ENCODE data around the gene PKN1. TPM values are rescaled to one million over a fixed set of nuclear protein-coding genes. Genes with fewer than 3 reads are reported as not detected.
A peak's percentile ranks its signal among the peaks of the same experiment; 100 is the strongest.

The PKN1 gene
- total and polyA plus RNA-seq, 9 of the 15 experiments (the other 6 are each of a cell fraction or from before 2014, with no cell fraction given): 0.30 to 228 (median 77.5) TPM

- H4K20me1 ChIP-seq (replicated peaks; ENCODE audit: control insufficient read depth, insufficient read depth, low read length): no peaks in the 10 kb centered on the region
- no peak overlapping the region for H3K4me2 ChIP-seq (ENCODE audit: insufficient read depth, low read length)
- H3K9me1 ChIP-seq (ENCODE audit: control insufficient read depth, insufficient read depth, low read length): no peaks in the 10 kb centered on the region
- POLR2A ChIA-PET: no interaction called here
- no TSS peak for BruUV-seq (replicated peaks)
- 88% methylated on average over 19 of the region's 53 CpGs for WGBS (ENCODE audit: insufficient coverage, low coverage, missing lambda C conversion rate)
- FAIRE-seq: no peak
- in situ Hi-C loops (cut with MboI) (no loop called here), intact Hi-C loops (cut with micrococcal nuclease) (no loop called here)
- H3K4me1 ChIP-seq (replicated peaks in 1 of 2; ENCODE audit: control insufficient read depth in 2 of 2, insufficient read depth in 2 of 2, low read length in 2 of 2): peaks cover 12 to 74% of the 10 kb centered on the region in 2 experiments
- ATAC-seq: no peak
- H3K9ac ChIP-seq (ENCODE audit: insufficient read depth in 1 of 2, low read depth in 2 of 2, low read length in 2 of 2): no peak overlapping the region
- no peak for TF ChIP-seq TRIM24 (IDR thresholded peaks at IDR 0.05)
- TF ChIP-seq ZBTB33 (CRISPR knock-in tag; IDR thresholded peaks at IDR 0.05): peak; percentile 31; the same call in 1 of the 2 replicates
- no peak for TF ChIP-seq KLF1 (tag; IDR thresholded peaks at IDR 0.05)
- TF ChIP-seq ZSCAN32 (CRISPR knock-in tag; IDR thresholded peaks at IDR 0.05): no peak
- TF ChIP-seq SIN3A (IDR thresholded peaks at IDR 0.05; ENCODE audit: borderline replicate concordance in 2 of 2, control insufficient read depth in 1 of 2, low read depth in 2 of 2, low read length in 2 of 2): no peak
- TF ChIP-seq JUN (IDR thresholded peaks at IDR 0.05; ENCODE audit: borderline replicate concordance, low read depth, low read length): no peak
- TF ChIP-seq JUN (CRISPR knock-in tag; IDR thresholded peaks at IDR 0.05; ENCODE audit: borderline replicate concordance): no peak
- peak; percentile 3; the same call in 1 of the 2 replicates for TF ChIP-seq HNRNPL (IDR thresholded peaks at IDR 0.05; ENCODE audit: low read depth, low read length)
- no peak for TF ChIP-seq SNIP1 (IDR thresholded peaks at IDR 0.05; ENCODE audit: low read depth)
- no peak for TF ChIP-seq ZSCAN29 (IDR thresholded peaks at IDR 0.05)
- TF ChIP-seq RBM34 (IDR thresholded peaks at IDR 0.05; ENCODE audit: borderline replicate concordance, insufficient read depth, low read length): no peak
- TF ChIP-seq ZNF165 (CRISPR knock-in tag; IDR thresholded peaks at IDR 0.05; ENCODE audit: borderline replicate concordance): no peak
- TF ChIP-seq PCBP1 (IDR thresholded peaks at IDR 0.05; ENCODE audit: low read depth, low read length, poor library complexity, severe bottlenecking): no peak
- no peak for TF ChIP-seq PURB (CRISPR knock-in tag; IDR thresholded peaks at IDR 0.05; ENCODE audit: low read depth)
- no peak for TF ChIP-seq PATZ1 (CRISPR knock-in tag; IDR thresholded peaks at IDR 0.05; ENCODE audit: borderline replicate concordance)
- TF ChIP-seq ZNF76 (CRISPR knock-in tag; IDR thresholded peaks at IDR 0.05; ENCODE audit: borderline replicate concordance): no peak
- no peak for TF ChIP-seq POLR3A (IDR thresholded peaks at IDR 0.05; ENCODE audit: borderline replicate concordance, extremely low read depth, insufficient read depth, insufficient read length)
- TF ChIP-seq SRF (CRISPR knock-in tag; IDR thresholded peaks at IDR 0.05): no peak
- DNase-seq (ENCODE audit: extremely low read depth in 1 of 4, low spot score in 3 of 4): peak in 1 of 4 experiments; percentile 9
- H3K9me3 ChIP-seq (replicated peaks; ENCODE audit: control insufficient read depth, insufficient read depth, low read depth, low read length): no peaks in the 10 kb centered on the region
- no peak overlapping the region for H2AFZ ChIP-seq (ENCODE audit: low read depth, low read length)
- H3K27me3 ChIP-seq (ENCODE audit: control insufficient read depth in 2 of 2, insufficient read depth in 2 of 2, low read length in 2 of 2): no peaks in the 10 kb centered on the region
- H3K36me3 ChIP-seq (ENCODE audit: control insufficient read depth, insufficient read depth, low read length): peaks cover 39% of the 10 kb centered on the region; the same call in 2 of the 3 replicates
- H3K27ac ChIP-seq (ENCODE audit: extremely low read depth, low read depth, low read length): no peak overlapping the region
- no peak overlapping the region for H3K4me3 ChIP-seq
- no peaks in the 10 kb centered on the region for H3K79me2 ChIP-seq (ENCODE audit: control insufficient read depth, insufficient read depth, low read length)
- CTCF ChIA-PET (ENCODE audit: low intra/inter-chr PET ratio): no interaction called here
These were observed 41.0 kb downstream of the PKN1 start for GRCh38 chr19:14473978-14474578.
